SK-N-SH treated with all-trans-retinoic acid at 6 μM for 48 hours (cell line): Measurements from ENCODE around the gene CYB5A.

Experiments
- ATAC-seq: fragments of 200-7000 bp; cut with Tn5 transposase; 3 replicates; pipeline ENCODE4 v1.9.1; 2020; ENCODE audit warnings: mild to moderate bottlenecking, moderate library complexity
- ARNTL ChIP-seq: fragments of 450-650 bp; formaldehyde crosslinking; IDR thresholded peaks from 2 replicates; pipeline ENCODE4 v1.5.0; 2020; ENCODE audit warnings: low read depth, mild to moderate bottlenecking, moderate library complexity, borderline replicate concordance
- BACH2 ChIP-seq: fragments of 250-450 bp; sonication (Bioruptor Pico); IDR thresholded peaks from 2 replicates; pipeline ENCODE4 v1.9.0; 2021; ENCODE audit warnings: mild to moderate bottlenecking, borderline replicate concordance
- CREB5 ChIP-seq: fragments of 250-450 bp; sonication (Bioruptor Pico); IDR thresholded peaks from 2 replicates; pipeline ENCODE4 v1.5.1; 2020; ENCODE audit warnings: low read depth, mild to moderate bottlenecking, moderate library complexity
- CSDC2 ChIP-seq: fragments of 250-450 bp; sonication (Bioruptor Pico); IDR thresholded peaks from 2 replicates; pipeline ENCODE4 v1.5.0; 2020; ENCODE audit warnings: mild to moderate bottlenecking, moderate library complexity
- CSRNP3 ChIP-seq: fragments of 250-450 bp; sonication (Bioruptor Pico); IDR thresholded peaks from 2 replicates; pipeline ENCODE4 v1.5.1; 2021; ENCODE audit warnings: mild to moderate bottlenecking, moderate library complexity
- ESRRG ChIP-seq: fragments of 250-450 bp; sonication (Bioruptor Pico); IDR thresholded peaks from 2 replicates; pipeline ENCODE4 v1.6.1; 2021; ENCODE audit warnings: mild to moderate bottlenecking
- GLIS3 ChIP-seq: fragments of 250-450 bp; sonication (Bioruptor Pico); IDR thresholded peaks from 2 replicates; pipeline ENCODE4 v1.5.0; 2020; ENCODE audit warnings: mild to moderate bottlenecking, moderate library complexity
- ISL1 ChIP-seq: fragments of 250-450 bp; sonication (Bioruptor Pico); IDR thresholded peaks from 2 replicates; pipeline ENCODE4 v2.1.2; 2022; ENCODE audit warnings: mild to moderate bottlenecking, moderate library complexity
- OSR1 ChIP-seq: fragments of 250-450 bp; sonication (Bioruptor Pico); IDR thresholded peaks from 2 replicates; pipeline ENCODE4 v1.8.0; 2022; ENCODE audit warnings: moderate library complexity, mild to moderate bottlenecking, inconsistent platforms
- PATZ1 ChIP-seq: fragments of 250-450 bp; sonication (Bioruptor Pico); IDR thresholded peaks from 2 replicates; pipeline ENCODE4 v1.8.0; 2020; ENCODE audit warnings: mild to moderate bottlenecking, moderate library complexity, borderline replicate concordance
- POU6F1 ChIP-seq: fragments of 250-450 bp; sonication (Bioruptor Pico); IDR thresholded peaks from 2 replicates; pipeline ENCODE4 v1.8.0; 2021; ENCODE audit warnings: low read depth, mild to moderate bottlenecking, moderate library complexity, borderline replicate concordance
- RARB ChIP-seq: fragments of 250-450 bp; sonication (Bioruptor Pico); IDR thresholded peaks from 2 replicates; pipeline ENCODE4 v1.8.0; 2021; ENCODE audit warnings: mild to moderate bottlenecking, moderate library complexity
- SNAI2 ChIP-seq: fragments of 250-450 bp; sonication (Bioruptor Pico); IDR thresholded peaks from 2 replicates; pipeline ENCODE4 v1.5.0; 2020; ENCODE audit warnings: mild to moderate bottlenecking, moderate library complexity
- TCF4 ChIP-seq: fragments of 250-450 bp; sonication (Bioruptor Pico); IDR thresholded peaks from 2 replicates; pipeline ENCODE4 v1.8.0; 2021; ENCODE audit warnings: mild to moderate bottlenecking, moderate library complexity, borderline replicate concordance
- TOX ChIP-seq: fragments of 250-450 bp; sonication (Bioruptor Pico); IDR thresholded peaks from 2 replicates; pipeline ENCODE4 v1.8.0; 2021; ENCODE audit warnings: mild to moderate bottlenecking, moderate library complexity, borderline replicate concordance
- TSHZ2 ChIP-seq: fragments of 250-450 bp; sonication (Bioruptor Pico); IDR thresholded peaks from 2 replicates; pipeline ENCODE4 v1.5.0; 2020; ENCODE audit warnings: mild to moderate bottlenecking, moderate library complexity
- ZC3H10 ChIP-seq: fragments of 250-450 bp; sonication (Bioruptor Pico); IDR thresholded peaks from 2 replicates; pipeline ENCODE4 v1.5.1; 2021; ENCODE audit warnings: mild to moderate bottlenecking, moderate library complexity
- ZFP3 ChIP-seq: fragments of 250-450 bp; sonication (Bioruptor Pico); IDR thresholded peaks from 2 replicates; pipeline ENCODE4 v1.5.0; 2020; ENCODE audit warnings: mild to moderate bottlenecking, moderate library complexity
- ZFP30 ChIP-seq: fragments of 450-650 bp; formaldehyde crosslinking; IDR thresholded peaks from 2 replicates; pipeline ENCODE4 v1.5.0; 2022; ENCODE audit warnings: mild to moderate bottlenecking, moderate library complexity
- ZNF565 ChIP-seq: fragments of 450-650 bp; formaldehyde crosslinking; conservative IDR thresholded peaks from 2 replicates; pipeline ENCODE4 v1.5.0; 2020; ENCODE audit warnings: low read depth, mild to moderate bottlenecking, moderate library complexity
- ZNF70 ChIP-seq: fragments of 450-650 bp; formaldehyde crosslinking; IDR thresholded peaks from 2 replicates; pipeline ENCODE4 v1.5.0; 2020; ENCODE audit warnings: mild to moderate bottlenecking, moderate library complexity
- ZNF8 ChIP-seq: fragments of 450-650 bp; formaldehyde crosslinking; IDR thresholded peaks from 2 replicates; pipeline ENCODE4 v1.5.0; 2020; ENCODE audit warnings: mild to moderate bottlenecking, moderate library complexity

Gene CYB5A

GRCh38 chr18:74242438-74243096, 49.2 kb downstream of the CYB5A start:
- TF ChIP-seq CSRNP3 (CRISPR knock-in tag) (no peak), ZNF70 (CRISPR knock-in tag) (no peak), CSDC2 (CRISPR knock-in tag) (no peak), TSHZ2 (CRISPR knock-in tag) (no peak), ZNF8 (CRISPR knock-in tag) (no peak), SNAI2 (no peak), TOX (CRISPR knock-in tag) (no peak), OSR1 (CRISPR knock-in tag) (no peak), GLIS3 (no peak), ESRRG (CRISPR knock-in tag) (no peak), ZNF565 (CRISPR knock-in tag) (no peak), POU6F1 (CRISPR knock-in tag) (no peak), ZFP30 (CRISPR knock-in tag) (no peak)
- TF ChIP-seq, all 23 proteins: peak for 0
- no peak for ATAC-seq

- no peak for ATAC-seq
- TF ChIP-seq CREB5 (CRISPR knock-in tag) (no peak), ESRRG (CRISPR knock-in tag) (no peak), RARB (no peak), TOX (CRISPR knock-in tag) (no peak), CSDC2 (CRISPR knock-in tag) (no peak), ARNTL (no peak), ZFP30 (CRISPR knock-in tag) (no peak), ZC3H10 (CRISPR knock-in tag) (no peak), ZNF8 (CRISPR knock-in tag) (no peak), CSRNP3 (CRISPR knock-in tag) (no peak), ZNF565 (CRISPR knock-in tag) (no peak)
Observed at GRCh38 chr18:74241970-74242369, 49.8 kb downstream of the CYB5A start.

- ATAC-seq: no peak
- TF ChIP-seq CSDC2 (CRISPR knock-in tag) (no peak), BACH2 (no peak), CSRNP3 (CRISPR knock-in tag) (no peak), ARNTL (no peak), TCF4 (CRISPR knock-in tag) (no peak), ISL1 (no peak), ZNF70 (CRISPR knock-in tag) (no peak), ZFP3 (CRISPR knock-in tag) (no peak), ZFP30 (CRISPR knock-in tag) (no peak), GLIS3 (no peak), ZNF8 (CRISPR knock-in tag) (no peak), SNAI2 (no peak), ZC3H10 (CRISPR knock-in tag) (no peak), TOX (CRISPR knock-in tag) (no peak), POU6F1 (CRISPR knock-in tag) (no peak), ZNF565 (CRISPR knock-in tag) (no peak), OSR1 (CRISPR knock-in tag) (no peak), PATZ1 (CRISPR knock-in tag) (no peak)
Observed at GRCh38 chr18:74241426-74241825, 50.3 kb downstream of the CYB5A start.
